ENCODE measurements around the gene IFI27.

Gene IFI27

GRCh38 chr14:94100847-94101246 is 9.7 kb upstream of the IFI27 start:
- in situ Hi-C loops (cut with MboI; ENCODE audit: low pct_unique_long_range_greater_than_20kb, low sequenced_read_pairs), result no loop called here
- DNase-seq, result no peak

GRCh38 chr14:94101748-94102147 is 8.8 kb upstream of the IFI27 start:
- in situ Hi-C loops (cut with MboI; ENCODE audit: low pct_unique_long_range_greater_than_20kb, low sequenced_read_pairs), result no loop called here
- no peak for DNase-seq

GRCh38 chr14:94102768-94103482 is 7.6 kb upstream of the IFI27 start:
- DNase-seq, result no peak
- in situ Hi-C loops (cut with MboI; ENCODE audit: low pct_unique_long_range_greater_than_20kb, low sequenced_read_pairs), result no loop called here

GRCh38 chr14:94103554-94104150 is 6.9 kb upstream of the IFI27 start:
- DNase-seq, result no peak
- in situ Hi-C loops (cut with MboI; ENCODE audit: low pct_unique_long_range_greater_than_20kb, low sequenced_read_pairs), result no loop called here

GRCh38 chr14:94104731-94105130 is 5.8 kb upstream of the IFI27 start:
- DNase-seq, result no peak
- in situ Hi-C loops (cut with MboI; ENCODE audit: low pct_unique_long_range_greater_than_20kb, low sequenced_read_pairs), result no loop called here

- DNase-seq, result no peak
- in situ Hi-C loops (cut with MboI; ENCODE audit: low pct_unique_long_range_greater_than_20kb, low sequenced_read_pairs), result no loop called here
These were observed 653 bp upstream of the IFI27 start for GRCh38 chr14:94109915-94110250.

- in situ Hi-C loops (cut with MboI; ENCODE audit: low pct_unique_long_range_greater_than_20kb, low sequenced_read_pairs), result no loop called here
- DNase-seq, result no peak
These were observed 950 bp downstream of the IFI27 start for GRCh38 chr14:94111276-94112095.

- no peak for DNase-seq
- in situ Hi-C loops (cut with MboI; ENCODE audit: low pct_unique_long_range_greater_than_20kb, low sequenced_read_pairs), result no loop called here
These were observed 2.1 kb downstream of the IFI27 start for GRCh38 chr14:94112513-94113063.

GRCh38 chr14:94113073-94113472 is 2.5 kb downstream of the IFI27 start:
- DNase-seq, result no peak
- in situ Hi-C loops (cut with MboI; ENCODE audit: low pct_unique_long_range_greater_than_20kb, low sequenced_read_pairs), result no loop called here

GRCh38 chr14:94113490-94113889 is 3.0 kb downstream of the IFI27 start:
- DNase-seq, result no peak
- in situ Hi-C loops (cut with MboI; ENCODE audit: low pct_unique_long_range_greater_than_20kb, low sequenced_read_pairs), result no loop called here

GRCh38 chr14:94113908-94114588 is 3.5 kb downstream of the IFI27 start:
- in situ Hi-C loops (cut with MboI; ENCODE audit: low pct_unique_long_range_greater_than_20kb, low sequenced_read_pairs), result no loop called here

GRCh38 chr14:94114589-94115057 is 4.1 kb downstream of the IFI27 start:
- no peak for DNase-seq
- in situ Hi-C loops (cut with MboI; ENCODE audit: low pct_unique_long_range_greater_than_20kb, low sequenced_read_pairs), result no loop called here

More at GRCh38 chr14:94113908-94114588, 3.5 kb downstream of the IFI27 start:
- no peak for DNase-seq

GRCh38 chr14:94115058-94115591 is 4.6 kb downstream of the IFI27 start:
- in situ Hi-C loops (cut with MboI; ENCODE audit: low pct_unique_long_range_greater_than_20kb, low sequenced_read_pairs), result no loop called here

GRCh38 chr14:94115631-94116030 is 5.1 kb downstream of the IFI27 start:
- no peak for DNase-seq
- in situ Hi-C loops (cut with MboI; ENCODE audit: low pct_unique_long_range_greater_than_20kb, low sequenced_read_pairs), result no loop called here

More at GRCh38 chr14:94115058-94115591, 4.6 kb downstream of the IFI27 start:
- no peak for DNase-seq

GRCh38 chr14:94116701-94117100 is 6.2 kb downstream of the IFI27 start:
- no peak for DNase-seq

GRCh38 chr14:94117856-94118255 is 7.3 kb downstream of the IFI27 start:
- in situ Hi-C loops (cut with MboI; ENCODE audit: low pct_unique_long_range_greater_than_20kb, low sequenced_read_pairs), result no loop called here

More at GRCh38 chr14:94116701-94117100, 6.2 kb downstream of the IFI27 start:
- in situ Hi-C loops (cut with MboI; ENCODE audit: low pct_unique_long_range_greater_than_20kb, low sequenced_read_pairs), result no loop called here

GRCh38 chr14:94119071-94119470 is 8.5 kb downstream of the IFI27 start:
- no peak for DNase-seq
- in situ Hi-C loops (cut with MboI; ENCODE audit: low pct_unique_long_range_greater_than_20kb, low sequenced_read_pairs), result no loop called here

More at GRCh38 chr14:94117856-94118255, 7.3 kb downstream of the IFI27 start:
- no peak for DNase-seq

- in situ Hi-C loops (cut with MboI; ENCODE audit: low pct_unique_long_range_greater_than_20kb, low sequenced_read_pairs), result no loop called here
- no peak for DNase-seq
These were observed 10.3 kb downstream of the IFI27 start for GRCh38 chr14:94120667-94121340.
